Measurements from ENCODE around the gene ROBO2. TPM values are rescaled to one million over a fixed set of nuclear protein-coding genes. Genes with fewer than 3 reads are reported as not detected.

Gene ROBO2
- total RNA-seq, 2 donors from 2014 or later: 2.5 to 2.9 TPM

- no peaks in the 10 kb centered on the region for H3K9me3 ChIP-seq (ENCODE audit: control insufficient read depth, low read length)
- no peaks in the 10 kb centered on the region for H3K27me3 ChIP-seq (ENCODE audit: control insufficient read depth, insufficient read depth, low read length, poor library complexity, severe bottlenecking)
- Mint-ChIP-seq H3K9me3 (no peaks in the 10 kb centered on the region), H3K36me3 (ENCODE audit: low read depth) (no peaks in the 10 kb centered on the region), H3K4me1 (peaks cover 2% of the 10 kb centered on the region), H3K4me3 (no peak overlapping the region), H3K27me3 (ENCODE audit: insufficient read depth) (no peaks in the 10 kb centered on the region), H3K27ac (no peak overlapping the region)
- no peak overlapping the region for H3K9ac ChIP-seq (ENCODE audit: extremely low read depth, low read length, poor library complexity, severe bottlenecking)
- no peak overlapping the region for H3K4me3 ChIP-seq (ENCODE audit: low read length)
- WGBS, 2 experiments (ENCODE audit: insufficient coverage in 1 of 2, insufficient read length in 1 of 2): 86 to 89% methylated on average over 1 to 2 of the region's 2 CpGs
- H3K4me1 ChIP-seq (ENCODE audit: control insufficient read depth, insufficient read depth, low read length): no peaks in the 10 kb centered on the region
- H3K27ac ChIP-seq (ENCODE audit: low read depth, low read length): no peak overlapping the region
- no peaks in the 10 kb centered on the region for H3K36me3 ChIP-seq (ENCODE audit: control insufficient read depth, insufficient read depth, low read length)
- no peak for TF ChIP-seq CTCF (conservative IDR thresholded peaks at IDR 0.05)
- DNase-seq: no peak
Observed at GRCh38 chr3:77372634-77373346, 332.9 kb downstream of the ROBO2 start.

- H3K27me3 ChIP-seq (ENCODE audit: control insufficient read depth, insufficient read depth, low read length, poor library complexity, severe bottlenecking): no peaks in the 10 kb centered on the region
- H3K27me3 Mint-ChIP-seq (ENCODE audit: insufficient read depth): no peaks in the 10 kb centered on the region
- no peaks in the 10 kb centered on the region for H3K9me3 ChIP-seq (ENCODE audit: control insufficient read depth, low read length)
- H3K4me1 ChIP-seq (ENCODE audit: control insufficient read depth, insufficient read depth, low read length): no peaks in the 10 kb centered on the region
- H3K4me3 ChIP-seq (ENCODE audit: low read length): no peak overlapping the region
- H3K9ac ChIP-seq (ENCODE audit: extremely low read depth, low read length, poor library complexity, severe bottlenecking): no peak overlapping the region
- peaks cover 2% of the 10 kb centered on the region for H3K4me1 Mint-ChIP-seq
- H3K4me3 Mint-ChIP-seq: no peak overlapping the region
- no peaks in the 10 kb centered on the region for H3K36me3 Mint-ChIP-seq (ENCODE audit: low read depth)
- no peak for DNase-seq
- WGBS, 2 experiments (ENCODE audit: insufficient coverage in 1 of 2, insufficient read length in 1 of 2): 90 to 100% methylated on average over 1 to 6 of the region's 6 CpGs
- no peak overlapping the region for H3K27ac ChIP-seq (ENCODE audit: low read depth, low read length)
- no peak overlapping the region for H3K27ac Mint-ChIP-seq
- peak; percentile 32 for TF ChIP-seq CTCF (conservative IDR thresholded peaks at IDR 0.05)
- no peaks in the 10 kb centered on the region for H3K9me3 Mint-ChIP-seq
- H3K36me3 ChIP-seq (ENCODE audit: control insufficient read depth, insufficient read depth, low read length): no peaks in the 10 kb centered on the region
Observed at GRCh38 chr3:77373619-77374018, 333.7 kb downstream of the ROBO2 start.

- H3K27ac ChIP-seq (ENCODE audit: low read depth, low read length): no peak overlapping the region
- no peak overlapping the region for H3K4me3 Mint-ChIP-seq
- WGBS, 2 experiments (ENCODE audit: insufficient coverage in 1 of 2, insufficient read length in 1 of 2): 93 to 100% methylated on average over 1 to 2 of the region's 2 CpGs
Observed at GRCh38 chr3:77376511-77376910, 336.6 kb downstream of the ROBO2 start.

More at GRCh38 chr3:77376511-77376910, 336.6 kb downstream of the ROBO2 start:
- H3K36me3 Mint-ChIP-seq (ENCODE audit: low read depth): no peaks in the 10 kb centered on the region
- peaks cover 2% of the 10 kb centered on the region for H3K4me1 Mint-ChIP-seq
- Histone ChIP-seq H3K4me3 (ENCODE audit: low read length) (no peak overlapping the region), H3K27me3 (ENCODE audit: control insufficient read depth, insufficient read depth, low read length, poor library complexity, severe bottlenecking) (no peaks in the 10 kb centered on the region), H3K4me1 (ENCODE audit: control insufficient read depth, insufficient read depth, low read length) (no peaks in the 10 kb centered on the region), H3K9me3 (ENCODE audit: control insufficient read depth, low read length) (no peaks in the 10 kb centered on the region), H3K36me3 (ENCODE audit: control insufficient read depth, insufficient read depth, low read length) (no peaks in the 10 kb centered on the region), H3K9ac (ENCODE audit: extremely low read depth, low read length, poor library complexity, severe bottlenecking) (no peak overlapping the region)
- no peak overlapping the region for H3K27ac Mint-ChIP-seq
- no peak for DNase-seq
- H3K27me3 Mint-ChIP-seq (ENCODE audit: insufficient read depth): no peaks in the 10 kb centered on the region
- no peak for TF ChIP-seq CTCF (conservative IDR thresholded peaks at IDR 0.05)
- H3K9me3 Mint-ChIP-seq: no peaks in the 10 kb centered on the region
